OCI-LY1 (cell line): ENCODE results near the gene CKB.

Source experiments
- CTCF ChIP-seq: fragments of 200-600 bp; sonication (generic), shearing (Covaris generic); IDR thresholded peaks from 2 replicates; pipeline ENCODE4 v1.5.1; 2017; ENCODE audit warnings: mild to moderate bottlenecking, antibody characterized with exemption, low read length, moderate library complexity, mixed read lengths
- EZH2 ChIP-seq: fragments of 200-600 bp; sonication (generic), shearing (Covaris generic); IDR thresholded peaks from 2 replicates; pipeline ENCODE4 v1.8.0; 2017; ENCODE audit warnings: borderline replicate concordance, mixed run types, mild to moderate bottlenecking, antibody characterized with exemption, low read length, moderate library complexity, mixed read lengths

GRCh38 chr14:103568952-103569351, 46.3 kb upstream of the CKB start:
- TF ChIP-seq CTCF (no peak), EZH2 (no peak)
